A549 (cell line): ENCODE results near the gene NMNAT2.

Experiments used
- CBX8 ChIP-seq: fragments of 200-600 bp; sonication (generic); IDR thresholded peaks from 2 replicates; pipeline ENCODE4 v1.6.1; 2016
- CTCF ChIP-seq: fragments of >200 bp; sonication (Bioruptor Twin); formaldehyde crosslinking; IDR thresholded peaks from 3 replicates; pipeline ENCODE4 v1.5.1; 2016
- EP300 ChIP-seq, 2 experiments: fragments of >200 bp; sonication (Bioruptor Twin); formaldehyde crosslinking; IDR thresholded peaks; 2 replicates in 1 of 2; 3 replicates in 1 of 2; pipeline ENCODE4 v1.6.1; 2016 to 2017
- KDM1A ChIP-seq: fragments of 200-600 bp; sonication (generic); IDR thresholded peaks from 2 replicates; pipeline ENCODE4 v1.6.1; 2016; ENCODE audit warnings: low read depth, mild to moderate bottlenecking

GRCh38 chr1:183407961-183408360, 10.2 kb downstream of the NMNAT2 start:
- TF ChIP-seq CTCF = no peak
- TF ChIP-seq KDM1A = no peak
- no peak for TF ChIP-seq CBX8
- no peak for TF ChIP-seq EP300 (IDR thresholded peaks at IDR 0.05)
